ENCODE measurements around the gene FILIP1. TPM values are rescaled to one million over a fixed set of nuclear protein-coding genes. Genes with fewer than 3 reads are reported as not detected.

Gene FILIP1
- total and polyA plus RNA-seq, 12 donors: 16.8 to 269 (median 181) TPM

DNA sequence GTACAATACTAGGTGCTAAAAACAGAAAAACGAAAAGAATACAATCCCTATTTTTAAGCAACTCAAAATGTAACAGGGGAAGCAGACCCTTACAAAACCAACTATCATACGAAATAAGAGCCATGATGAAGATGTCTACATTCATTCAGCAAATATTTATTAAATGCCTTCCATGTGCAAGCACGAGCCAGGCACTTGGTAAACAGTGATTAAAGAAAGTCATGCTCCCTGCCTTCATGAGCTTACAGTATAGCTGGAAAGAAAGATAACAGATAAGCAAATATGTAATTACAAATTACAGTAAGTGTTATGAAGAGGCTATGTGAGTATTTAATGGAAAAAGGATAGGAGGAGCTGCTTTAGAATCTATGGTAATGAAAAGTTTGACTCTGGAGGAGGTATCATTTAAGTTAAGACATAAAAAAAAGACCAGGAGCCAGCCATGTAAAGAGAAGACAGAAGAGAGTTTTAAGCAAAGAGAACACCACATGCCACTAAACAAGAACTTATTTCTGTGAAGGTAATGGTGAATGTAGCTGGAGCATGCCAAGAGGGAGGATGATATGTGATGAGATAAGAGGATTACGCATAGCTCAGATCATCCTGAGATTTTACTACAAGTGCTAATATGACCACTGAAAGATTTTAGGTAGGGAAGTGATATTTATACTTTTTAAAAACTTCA, 230.7 kb downstream of the FILIP1 start:
- Histone ChIP-seq H3K4me1 (peaks cover 3 to 22% (median 16%) of the 10 kb centered on the region in 9 donors), H3K9me3 (no peaks in the 10 kb centered on the region), H3K27ac (no peak overlapping the region), H3K36me3 (peaks cover 0 to 85% (median 38%) of the 10 kb centered on the region in 9 donors), H3K4me3 (no peak overlapping the region), H3K27me3 (no peaks in the 10 kb centered on the region)
- DNase-seq (no peak), ATAC-seq (no peak)
- TF ChIP-seq, protein P1, sequence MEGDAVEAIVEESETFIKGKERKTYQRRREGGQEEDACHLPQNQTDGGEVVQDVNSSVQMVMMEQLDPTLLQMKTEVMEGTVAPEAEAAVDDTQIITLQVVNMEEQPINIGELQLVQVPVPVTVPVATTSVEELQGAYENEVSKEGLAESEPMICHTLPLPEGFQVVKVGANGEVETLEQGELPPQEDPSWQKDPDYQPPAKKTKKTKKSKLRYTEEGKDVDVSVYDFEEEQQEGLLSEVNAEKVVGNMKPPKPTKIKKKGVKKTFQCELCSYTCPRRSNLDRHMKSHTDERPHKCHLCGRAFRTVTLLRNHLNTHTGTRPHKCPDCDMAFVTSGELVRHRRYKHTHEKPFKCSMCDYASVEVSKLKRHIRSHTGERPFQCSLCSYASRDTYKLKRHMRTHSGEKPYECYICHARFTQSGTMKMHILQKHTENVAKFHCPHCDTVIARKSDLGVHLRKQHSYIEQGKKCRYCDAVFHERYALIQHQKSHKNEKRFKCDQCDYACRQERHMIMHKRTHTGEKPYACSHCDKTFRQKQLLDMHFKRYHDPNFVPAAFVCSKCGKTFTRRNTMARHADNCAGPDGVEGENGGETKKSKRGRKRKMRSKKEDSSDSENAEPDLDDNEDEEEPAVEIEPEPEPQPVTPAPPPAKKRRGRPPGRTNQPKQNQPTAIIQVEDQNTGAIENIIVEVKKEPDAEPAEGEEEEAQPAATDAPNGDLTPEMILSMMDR (IDR thresholded peaks at IDR 0.05): no peak
- intact Hi-C loops (cut with DNase I): no loop called here
- WGBS, 2 donors: 82 to 86% methylated on average over 4 of the region's 4 CpGs

DNA sequence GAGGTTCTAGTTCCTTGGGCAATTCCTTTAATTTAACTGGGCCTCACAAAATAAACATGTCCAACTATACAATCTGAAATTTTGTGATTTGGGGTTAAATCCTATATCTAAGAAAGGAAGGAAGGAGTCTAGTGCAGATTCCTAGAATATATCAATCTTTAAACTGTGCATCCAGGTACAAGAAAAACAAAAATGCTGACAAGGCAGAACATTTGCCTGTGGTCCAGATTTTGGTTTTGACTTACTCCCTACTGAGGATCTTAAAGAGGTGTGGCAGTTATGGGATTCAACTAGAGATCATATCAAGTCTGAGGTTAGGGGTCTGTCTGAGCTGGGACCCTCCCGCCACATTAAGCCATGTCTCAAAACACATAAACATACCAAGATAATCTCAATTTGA, 232.3 kb downstream of the FILIP1 start:
- ATAC-seq (no peak), DNase-seq (no peak)
- Histone ChIP-seq H3K27ac (no peak overlapping the region), H3K4me1 (peaks cover 0 to 15% (median under 1%) of the 10 kb centered on the region in 9 donors), H3K36me3 (peaks cover 0 to 99% (median 38%) of the 10 kb centered on the region in 9 donors), H3K4me3 (no peak overlapping the region), H3K9me3 (no peaks in the 10 kb centered on the region), H3K27me3 (no peaks in the 10 kb centered on the region)
- TF ChIP-seq, protein P1 (IDR thresholded peaks at IDR 0.05): no peak
- WGBS, 2 donors: 89 to 100% methylated on average over 1 of the region's 1 CpG
- intact Hi-C loops (cut with DNase I): no loop called here

DNA sequence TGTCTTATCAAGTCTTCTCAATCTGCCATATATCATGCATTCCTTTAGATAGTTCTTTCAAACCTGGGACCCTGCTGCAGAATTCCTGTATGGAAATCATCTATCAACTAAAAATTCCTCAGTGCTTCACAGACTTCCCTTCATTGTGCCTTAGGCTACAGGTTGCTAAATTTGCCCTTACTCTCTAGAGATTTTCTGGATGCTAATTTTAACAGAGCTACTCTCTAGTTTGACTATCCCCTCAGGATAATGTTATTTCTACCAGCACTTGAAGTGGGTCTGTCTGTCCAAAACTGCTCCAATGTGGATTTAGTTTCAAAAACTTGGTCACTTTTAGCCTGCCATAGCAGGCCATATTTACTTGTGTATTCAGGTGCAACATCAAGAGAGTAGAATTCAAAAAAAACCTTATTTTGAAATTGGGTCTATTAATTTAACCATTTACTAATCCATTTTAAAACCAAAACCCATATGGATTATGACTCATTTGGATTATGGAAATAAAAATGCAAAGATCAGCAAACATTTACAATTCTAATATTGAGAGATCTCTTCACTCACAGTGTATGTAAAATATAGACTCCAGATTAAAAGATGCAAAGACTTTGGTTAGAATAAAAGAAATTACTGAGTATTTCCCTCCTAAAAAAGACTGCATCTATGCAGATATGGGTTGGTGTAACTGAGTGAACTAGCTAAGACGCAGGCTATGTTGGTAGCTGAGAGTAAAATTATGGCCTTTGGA, 236.1 kb downstream of the FILIP1 start:
- H3K4me1 ChIP-seq: peaks cover 0 to 11% (median 0%) of the 10 kb centered on the region in 9 donors
- 97 to 100% methylated on average over 1 of the region's 1 CpG for WGBS, 2 donors
- no peaks in the 10 kb centered on the region for H3K27me3 ChIP-seq
- no peaks in the 10 kb centered on the region for H3K9me3 ChIP-seq
- no peak overlapping the region for H3K27ac ChIP-seq
- ATAC-seq: no peak
- intact Hi-C loops (cut with DNase I): no loop called here
- H3K4me3 ChIP-seq: no peak overlapping the region
- TF ChIP-seq, protein P1 (IDR thresholded peaks at IDR 0.05): no peak
- no peak for DNase-seq
- H3K36me3 ChIP-seq: peaks cover 0 to 99% (median 25%) of the 10 kb centered on the region in 9 donors

DNA sequence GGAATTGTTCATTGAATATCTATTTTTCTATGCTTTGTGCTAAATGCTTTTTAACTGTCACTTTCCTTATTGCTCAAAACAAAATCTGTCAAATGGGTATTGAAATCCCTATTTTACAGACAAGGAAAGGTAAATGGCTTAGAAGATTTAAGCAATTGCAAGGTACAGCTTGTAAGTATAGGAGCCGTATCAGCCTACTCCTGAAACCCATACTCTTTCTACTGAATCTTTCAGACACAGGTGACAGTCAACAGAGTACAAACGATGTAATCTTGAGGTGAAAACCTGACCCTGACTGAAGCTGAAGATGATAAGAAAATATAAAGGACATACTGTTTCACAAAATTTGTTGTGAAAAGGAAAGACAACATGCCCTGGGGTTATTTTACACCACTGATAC, 243.0 kb downstream of the FILIP1 start:
- Histone ChIP-seq H3K27me3 (no peaks in the 10 kb centered on the region), H3K36me3 (peaks cover 0 to 39% (median 0%) of the 10 kb centered on the region in 9 donors), H3K4me1 (no peaks in the 10 kb centered on the region), H3K9me3 (no peaks in the 10 kb centered on the region), H3K27ac (no peak overlapping the region), H3K4me3 (no peak overlapping the region)
- intact Hi-C loops (cut with DNase I): no loop called here
- no peak for ATAC-seq
- DNase-seq: no peak
- 78 to 82% methylated on average over 2 of the region's 2 CpGs for WGBS, 2 donors
- TF ChIP-seq, protein P1 (IDR thresholded peaks at IDR 0.05): no peak

Data from heart right ventricle (tissue), 16 donors.